ENCODE results near the gene SLC22A3.

DNA sequence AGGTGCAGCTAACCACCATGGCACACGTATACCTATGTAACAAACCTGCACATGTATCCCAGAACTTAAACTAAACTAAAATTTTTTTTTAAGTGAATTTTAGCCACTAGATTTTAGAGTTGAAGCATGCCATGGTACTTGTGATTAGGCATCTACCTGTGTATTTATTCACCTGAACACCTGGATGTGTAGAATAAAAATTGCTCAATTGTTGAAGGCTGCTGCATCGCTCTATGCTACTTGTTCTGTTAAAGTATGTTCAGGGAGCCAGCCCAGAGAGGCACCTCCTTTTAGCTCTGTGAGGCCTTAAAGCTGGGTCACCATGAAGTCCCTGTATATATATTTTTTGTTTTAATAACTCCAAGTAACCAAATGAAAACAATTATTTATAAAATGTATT, 28.3 kb downstream of the SLC22A3 start:
- TF ChIP-seq CTCF (conservative IDR thresholded peaks at IDR 0.05 in 1 of 2, IDR thresholded peaks at IDR 0.05 in 1 of 2; ENCODE audit: low read depth in 1 of 2, low read length in 2 of 2) (no peak), EZH2 (IDR thresholded peaks at IDR 0.05; ENCODE audit: low read length, missing control alignments) (no peak)

Measured in fibroblast of lung (primary cell).